Fibroblast of mammary gland (primary cell): Measurements from ENCODE around the gene NOSTRIN.

ENCODE experiments used
- DNase-seq: peaks from one replicate; pipeline ENCODE4 v3.0.0-alpha.2; 2010; ENCODE audit warnings: low read depth
- H3K4me3 ChIP-seq: 2 replicates; pipeline ENCODE4 v1.5.1; 2011; ENCODE audit warnings: low read depth, mild to moderate bottlenecking, low read length, moderate library complexity; ENCODE audit not compliant: control insufficient read depth
- CTCF ChIP-seq: conservative IDR thresholded peaks from 2 replicates; pipeline ENCODE4 v1.5.1; 2011; ENCODE audit warnings: low read depth, low read length, inconsistent platforms; ENCODE audit not compliant: control insufficient read depth, insufficient read depth

Gene NOSTRIN

GRCh38 chr2:168907940-168908662 lies 105.7 kb downstream of the NOSTRIN start:
- no peak for TF ChIP-seq CTCF
- no peak for DNase-seq
- H3K4me3 ChIP-seq, result no peak overlapping the region

DNA sequence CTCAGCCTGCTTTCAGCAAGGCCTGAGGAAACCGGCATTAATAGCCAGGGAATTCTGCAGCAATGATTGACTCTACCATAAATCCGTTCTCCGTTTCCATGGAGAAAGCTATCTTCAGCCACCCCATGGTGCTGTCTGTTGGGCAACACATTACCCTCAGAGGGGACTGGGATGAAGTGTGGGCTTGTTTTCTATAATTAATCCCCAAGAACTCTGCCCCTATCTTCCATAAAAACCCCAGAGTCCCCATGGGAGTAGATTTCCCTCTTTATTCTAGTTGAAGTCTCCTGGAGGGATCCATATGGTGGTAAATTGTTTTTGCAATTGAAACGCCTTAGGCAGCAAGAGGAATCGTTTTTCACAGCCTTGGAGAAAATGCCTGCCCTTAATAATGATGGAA lies 107.9 kb downstream of the NOSTRIN start:
- DNase-seq, result no peak
- TF ChIP-seq CTCF, result no peak
- no peak overlapping the region for H3K4me3 ChIP-seq

DNA sequence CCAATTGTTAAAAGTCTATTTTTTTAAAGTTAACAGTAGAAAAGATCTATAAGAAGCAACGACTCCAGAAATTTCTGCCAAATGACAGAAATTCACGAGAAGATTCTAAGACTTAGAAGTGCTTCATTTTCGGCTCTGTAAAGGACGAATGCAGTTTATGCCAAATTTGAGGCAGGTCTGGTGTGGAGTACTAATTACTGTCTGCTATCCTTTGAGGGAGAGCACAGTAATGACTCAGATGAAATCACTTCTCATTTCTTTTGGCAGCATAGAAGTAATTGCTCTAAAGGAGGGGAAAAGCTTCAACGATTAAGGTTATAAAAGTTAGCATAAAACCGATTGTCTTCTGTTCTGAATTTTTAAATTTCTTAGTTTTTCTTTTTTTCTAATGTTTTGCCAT lies 110.0 kb downstream of the NOSTRIN start:
- no peak for TF ChIP-seq CTCF
- DNase-seq, result no peak
- no peak overlapping the region for H3K4me3 ChIP-seq

DNA sequence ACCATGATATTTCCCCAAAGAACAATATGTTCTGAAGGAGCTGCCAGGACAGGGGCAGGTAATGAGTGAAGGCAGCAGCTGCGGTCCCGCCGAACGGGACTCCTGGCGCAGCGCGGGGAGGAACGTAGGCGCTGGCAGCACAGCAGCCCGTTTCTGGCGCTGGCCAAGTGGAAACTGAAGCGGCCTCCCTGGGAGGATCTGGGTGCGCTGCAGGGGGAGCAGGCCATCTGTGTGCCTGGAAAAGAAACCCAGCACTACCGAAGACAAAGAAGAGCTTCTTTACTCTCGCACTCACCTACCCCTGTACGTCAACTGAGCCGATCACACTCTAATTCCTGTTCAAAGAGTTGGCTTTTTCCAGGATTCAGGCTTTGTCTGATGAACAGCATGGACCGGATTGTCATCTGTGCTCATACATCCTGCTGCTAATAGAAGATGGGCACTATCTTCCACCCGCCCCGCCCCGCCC lies 110.5 kb downstream of the NOSTRIN start:
- peak overlapping the region; percentile 23 for H3K4me3 ChIP-seq
- peak; percentile 17 for DNase-seq
- no peak for TF ChIP-seq CTCF

DNA sequence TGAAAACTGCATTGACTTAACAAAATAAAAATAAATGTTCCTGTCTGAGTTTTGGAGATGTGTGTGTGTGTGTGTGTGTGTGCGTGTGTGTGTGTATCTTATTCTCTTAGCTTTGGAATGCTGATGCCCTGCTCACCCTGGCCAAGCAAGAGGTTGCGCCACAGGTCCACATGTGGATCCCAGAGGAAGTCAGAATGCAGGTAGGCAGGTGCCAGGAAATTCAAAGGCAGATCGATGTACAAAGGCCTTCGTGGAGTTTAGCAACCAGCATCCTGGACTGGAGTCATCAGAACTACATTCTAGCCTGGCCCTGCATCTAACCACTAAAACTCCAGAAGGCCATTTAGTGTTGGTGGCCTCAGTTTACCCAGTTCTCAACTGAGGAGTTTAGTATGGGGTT lies 111.1 kb downstream of the NOSTRIN start:
- TF ChIP-seq CTCF, result no peak
- no peak overlapping the region for H3K4me3 ChIP-seq
- DNase-seq, result no peak
